ENCODE results near the gene CDYL.

The CDYL gene

DNA sequence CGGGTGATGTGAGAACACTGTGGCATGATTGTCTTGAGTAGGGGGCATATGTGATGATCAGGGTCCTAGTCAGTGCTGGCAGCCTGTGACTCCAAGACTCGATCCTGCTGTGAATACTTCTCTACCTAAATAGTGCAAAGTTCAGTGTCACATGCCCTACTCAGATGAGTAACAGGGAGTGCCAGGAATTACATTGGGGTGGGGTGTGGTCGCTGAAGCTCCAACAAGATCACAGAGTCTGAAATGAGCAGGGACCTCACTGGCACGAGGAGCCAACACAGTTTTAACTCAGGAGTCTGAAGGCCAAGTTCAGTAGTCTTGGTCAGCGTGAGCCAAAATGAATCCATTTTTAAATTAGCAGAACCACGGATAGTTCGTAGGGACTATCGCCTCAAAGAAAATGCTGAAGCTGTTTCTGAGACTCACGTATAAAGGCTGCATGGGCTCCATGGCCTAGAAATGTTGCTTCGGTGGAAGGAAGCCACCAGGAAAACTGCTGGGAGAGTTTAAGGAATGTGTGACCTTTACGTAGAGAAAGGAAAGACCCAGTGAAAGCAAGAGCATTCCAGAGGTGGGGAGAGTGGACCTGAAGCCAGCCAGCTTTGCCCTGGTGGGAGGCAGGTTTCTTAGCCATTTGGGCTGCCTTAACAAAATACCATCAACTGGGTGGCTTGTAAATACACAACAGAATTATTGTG lies 155.5 kb downstream of the CDYL start:
- H3K9ac ChIP-seq (ENCODE audit: low read length) = no peak overlapping the region

DNA sequence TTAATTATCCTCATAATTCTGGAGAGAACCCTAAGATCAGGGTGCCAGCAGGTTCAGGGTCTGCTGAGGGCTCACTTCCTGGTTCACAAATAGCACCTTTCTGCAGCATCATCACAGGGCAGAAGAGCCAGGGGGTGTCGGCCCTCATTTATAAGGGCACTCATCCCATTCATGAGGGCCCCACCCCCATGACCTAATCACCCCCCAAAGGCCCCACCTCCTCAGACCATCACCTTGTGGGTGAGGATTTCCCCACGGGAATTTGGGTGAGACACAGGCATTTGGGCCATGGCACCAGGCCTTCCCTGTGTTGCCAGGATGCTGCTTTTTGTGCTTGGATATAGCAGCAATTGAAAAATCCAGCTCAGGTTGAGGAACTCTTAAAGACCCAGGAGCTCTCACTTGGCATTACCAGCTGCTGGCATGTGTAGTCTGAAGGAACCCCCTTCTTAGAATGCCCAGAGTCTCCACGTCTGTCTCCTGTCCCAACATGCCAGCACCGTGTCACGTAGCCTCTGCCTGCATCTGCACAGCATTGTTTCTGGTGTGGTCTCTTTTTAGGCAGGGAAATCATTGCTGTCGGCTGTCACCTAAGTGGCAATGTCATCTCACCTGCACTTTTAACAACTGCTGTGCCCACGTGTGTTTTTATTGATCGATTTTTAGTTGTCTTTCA lies 156.2 kb downstream of the CDYL start:
- H3K27me3 ChIP-seq (ENCODE audit: insufficient read depth, low read length) = no peaks in the 10 kb centered on the region
- no peaks in the 10 kb centered on the region for H4K20me1 ChIP-seq (ENCODE audit: insufficient read depth, low read length)
- no peaks in the 10 kb centered on the region for H3K36me3 ChIP-seq (ENCODE audit: insufficient read depth, low read length)
- no peak overlapping the region for H2AFZ ChIP-seq (ENCODE audit: low read length)
- H3K9ac ChIP-seq (ENCODE audit: low read length) = no peak overlapping the region
- H3K79me2 ChIP-seq (ENCODE audit: insufficient read depth, low read length) = no peaks in the 10 kb centered on the region
- H3K27ac ChIP-seq (ENCODE audit: low read depth, low read length, poor library complexity, severe bottlenecking) = no peak overlapping the region
- H3K4me2 ChIP-seq (ENCODE audit: low read length) = no peak overlapping the region
- no peaks in the 10 kb centered on the region for H3K4me1 ChIP-seq (ENCODE audit: insufficient read depth, low read length, severe bottlenecking)
- no peak for TF ChIP-seq EZH2 (IDR thresholded peaks at IDR 0.05; ENCODE audit: borderline replicate concordance, low read length)
- TF ChIP-seq, protein P1, sequence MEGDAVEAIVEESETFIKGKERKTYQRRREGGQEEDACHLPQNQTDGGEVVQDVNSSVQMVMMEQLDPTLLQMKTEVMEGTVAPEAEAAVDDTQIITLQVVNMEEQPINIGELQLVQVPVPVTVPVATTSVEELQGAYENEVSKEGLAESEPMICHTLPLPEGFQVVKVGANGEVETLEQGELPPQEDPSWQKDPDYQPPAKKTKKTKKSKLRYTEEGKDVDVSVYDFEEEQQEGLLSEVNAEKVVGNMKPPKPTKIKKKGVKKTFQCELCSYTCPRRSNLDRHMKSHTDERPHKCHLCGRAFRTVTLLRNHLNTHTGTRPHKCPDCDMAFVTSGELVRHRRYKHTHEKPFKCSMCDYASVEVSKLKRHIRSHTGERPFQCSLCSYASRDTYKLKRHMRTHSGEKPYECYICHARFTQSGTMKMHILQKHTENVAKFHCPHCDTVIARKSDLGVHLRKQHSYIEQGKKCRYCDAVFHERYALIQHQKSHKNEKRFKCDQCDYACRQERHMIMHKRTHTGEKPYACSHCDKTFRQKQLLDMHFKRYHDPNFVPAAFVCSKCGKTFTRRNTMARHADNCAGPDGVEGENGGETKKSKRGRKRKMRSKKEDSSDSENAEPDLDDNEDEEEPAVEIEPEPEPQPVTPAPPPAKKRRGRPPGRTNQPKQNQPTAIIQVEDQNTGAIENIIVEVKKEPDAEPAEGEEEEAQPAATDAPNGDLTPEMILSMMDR (IDR thresholded peaks at IDR 0.05; ENCODE audit: low read length) = no peak
- no peak overlapping the region for H3K4me3 ChIP-seq (ENCODE audit: low read depth, low read length, poor library complexity, severe bottlenecking)
- no peaks in the 10 kb centered on the region for H3K9me2 ChIP-seq (ENCODE audit: low read depth, low read length)
- no peaks in the 10 kb centered on the region for H3K9me3 ChIP-seq (ENCODE audit: low read length)
- no peaks in the 10 kb centered on the region for H3F3A ChIP-seq (ENCODE audit: insufficient read depth, low read length)

More for the DNA sequence above, 155.5 kb downstream of the CDYL start:
- TF ChIP-seq, protein P1 (IDR thresholded peaks at IDR 0.05; ENCODE audit: low read length) = no peak
- no peak for TF ChIP-seq EZH2 (IDR thresholded peaks at IDR 0.05; ENCODE audit: borderline replicate concordance, low read length)
- Histone ChIP-seq H3K9me3 (ENCODE audit: low read length) (no peaks in the 10 kb centered on the region), H2AFZ (ENCODE audit: low read length) (no peak overlapping the region), H3K79me2 (ENCODE audit: insufficient read depth, low read length) (no peaks in the 10 kb centered on the region), H3F3A (ENCODE audit: insufficient read depth, low read length) (no peaks in the 10 kb centered on the region), H3K4me2 (ENCODE audit: low read length) (no peak overlapping the region), H3K27me3 (ENCODE audit: insufficient read depth, low read length) (no peaks in the 10 kb centered on the region), H3K9me2 (ENCODE audit: low read depth, low read length) (no peaks in the 10 kb centered on the region), H3K4me3 (ENCODE audit: low read depth, low read length, poor library complexity, severe bottlenecking) (no peak overlapping the region), H3K27ac (ENCODE audit: low read depth, low read length, poor library complexity, severe bottlenecking) (no peak overlapping the region), H3K36me3 (ENCODE audit: insufficient read depth, low read length) (no peaks in the 10 kb centered on the region), H4K20me1 (ENCODE audit: insufficient read depth, low read length) (no peaks in the 10 kb centered on the region), H3K4me1 (ENCODE audit: insufficient read depth, low read length, severe bottlenecking) (no peaks in the 10 kb centered on the region)

DNA sequence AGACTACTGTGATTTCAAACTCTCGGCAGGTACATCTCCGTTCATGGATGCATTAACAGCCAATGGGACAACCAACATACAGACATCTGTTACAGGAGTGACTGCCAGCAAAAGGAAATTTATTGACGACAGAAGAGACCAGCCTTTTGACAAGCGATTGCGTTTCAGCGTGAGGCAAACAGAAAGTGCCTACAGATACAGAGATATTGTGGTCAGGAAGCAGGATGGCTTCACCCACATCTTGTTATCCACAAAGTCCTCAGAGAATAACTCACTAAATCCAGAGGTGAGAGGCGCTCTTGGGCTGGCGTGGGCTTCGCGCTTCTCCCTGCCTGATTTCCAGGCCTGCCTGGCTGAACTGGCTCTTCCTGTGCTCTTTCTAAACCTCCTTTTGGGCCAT lies 159.3 kb downstream of the CDYL start:
- H3K4me3 ChIP-seq (ENCODE audit: low read depth, low read length, poor library complexity, severe bottlenecking) = no peak overlapping the region
- TF ChIP-seq EZH2 (IDR thresholded peaks at IDR 0.05; ENCODE audit: borderline replicate concordance, low read length) = no peak
- TF ChIP-seq, protein P1 (IDR thresholded peaks at IDR 0.05; ENCODE audit: low read length) = no peak
- H3K9me3 ChIP-seq (ENCODE audit: low read length) = no peaks in the 10 kb centered on the region
- H2AFZ ChIP-seq (ENCODE audit: low read length) = no peak overlapping the region
- no peak overlapping the region for H3K27ac ChIP-seq (ENCODE audit: low read depth, low read length, poor library complexity, severe bottlenecking)
- no peak overlapping the region for H3K9ac ChIP-seq (ENCODE audit: low read length)
- H3K36me3 ChIP-seq (ENCODE audit: insufficient read depth, low read length) = no peaks in the 10 kb centered on the region
- H3K79me2 ChIP-seq (ENCODE audit: insufficient read depth, low read length) = no peaks in the 10 kb centered on the region
- no peak overlapping the region for H3K4me2 ChIP-seq (ENCODE audit: low read length)
- H4K20me1 ChIP-seq (ENCODE audit: insufficient read depth, low read length) = no peaks in the 10 kb centered on the region
- H3K9me2 ChIP-seq (ENCODE audit: low read depth, low read length) = no peaks in the 10 kb centered on the region
- H3K4me1 ChIP-seq (ENCODE audit: insufficient read depth, low read length, severe bottlenecking) = no peaks in the 10 kb centered on the region
- no peaks in the 10 kb centered on the region for H3K27me3 ChIP-seq (ENCODE audit: insufficient read depth, low read length)
- no peaks in the 10 kb centered on the region for H3F3A ChIP-seq (ENCODE audit: insufficient read depth, low read length)
